RWPE1 (cell line): ENCODE measurements around the gene SLC25A39.

Experiments
- CTCF ChIA-PET: fragments of 350-600 bp; sonication (Branson Sonifier 250); formaldehyde crosslinking; extraction: SDS; loops from one replicate; lab custom pipeline; 2021; lab: Yijun Ruan, JAX
- POLR2A ChIA-PET: fragments of 400-600 bp; formaldehyde crosslinking; extraction: SDS; loops from one replicate; lab custom pipeline; 2020; ENCODE audit warnings: antibody characterized with exemption; ENCODE audit not compliant: low non-redundant PET; lab: Yijun Ruan, JAX
- DNase-seq: peaks from one replicate; pipeline ENCODE4 v3.0.0; 2012; ENCODE audit warnings: low spot score
- H3K27ac ChIP-seq: fragments of 450-650 bp; 2 replicates; pipeline ENCODE4 v1.5.1; 2017
- TF ChIP-seq, protein P1 (sequence below): fragments of 450-650 bp; conservative IDR thresholded peaks from 2 replicates; pipeline ENCODE4 v1.5.1; 2017; ENCODE audit warnings: low read depth, mild to moderate bottlenecking

The SLC25A39 gene

DNA sequence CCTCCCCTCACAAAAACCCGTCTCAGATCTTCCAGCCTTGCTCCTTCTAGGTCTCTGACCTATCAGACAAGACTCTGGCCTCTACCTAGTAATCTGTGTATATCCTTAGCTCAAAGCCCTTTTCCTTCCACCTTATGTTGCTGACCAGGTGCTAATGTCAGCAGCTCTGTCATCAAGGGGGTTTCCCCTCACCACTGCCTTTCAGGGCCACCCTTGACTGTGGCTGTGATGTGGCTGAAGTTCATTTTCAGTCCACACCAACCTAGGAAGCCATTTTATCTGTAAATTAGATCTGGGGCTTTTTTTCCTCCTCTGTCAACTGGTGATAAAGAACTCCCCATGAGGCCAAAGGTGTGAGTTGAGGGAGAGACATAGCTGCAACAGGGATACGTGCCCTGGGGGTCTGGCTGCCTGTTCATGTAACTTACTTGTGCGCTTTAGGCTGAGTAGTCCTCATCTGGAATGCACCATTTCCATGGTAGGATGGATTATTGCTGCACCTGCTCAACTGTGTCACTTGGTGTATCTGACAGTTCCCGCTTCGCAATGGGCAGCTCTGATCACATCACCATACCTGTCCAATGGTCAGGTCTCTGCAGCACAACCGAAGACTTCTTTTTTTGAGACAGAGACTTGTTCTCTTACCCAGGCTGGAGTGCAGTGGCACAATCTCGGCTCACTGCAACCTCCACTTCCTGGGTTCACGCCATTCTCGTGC lies 31.0 kb downstream of the SLC25A39 start:
- no peak overlapping the region for H3K27ac ChIP-seq
- CTCF ChIA-PET: interaction anchor here (0.6 kb wide), 1 partner anchor 34 kb away, joined by 4 read pairs; no protein-coding TSS in a partner anchor
- no peak for DNase-seq
- POLR2A ChIA-PET: interaction anchor here (0.6 kb wide), 1 partner anchor 33 kb away, joined by 4 read pairs; no protein-coding TSS in a partner anchor
- TF ChIP-seq, protein P1, sequence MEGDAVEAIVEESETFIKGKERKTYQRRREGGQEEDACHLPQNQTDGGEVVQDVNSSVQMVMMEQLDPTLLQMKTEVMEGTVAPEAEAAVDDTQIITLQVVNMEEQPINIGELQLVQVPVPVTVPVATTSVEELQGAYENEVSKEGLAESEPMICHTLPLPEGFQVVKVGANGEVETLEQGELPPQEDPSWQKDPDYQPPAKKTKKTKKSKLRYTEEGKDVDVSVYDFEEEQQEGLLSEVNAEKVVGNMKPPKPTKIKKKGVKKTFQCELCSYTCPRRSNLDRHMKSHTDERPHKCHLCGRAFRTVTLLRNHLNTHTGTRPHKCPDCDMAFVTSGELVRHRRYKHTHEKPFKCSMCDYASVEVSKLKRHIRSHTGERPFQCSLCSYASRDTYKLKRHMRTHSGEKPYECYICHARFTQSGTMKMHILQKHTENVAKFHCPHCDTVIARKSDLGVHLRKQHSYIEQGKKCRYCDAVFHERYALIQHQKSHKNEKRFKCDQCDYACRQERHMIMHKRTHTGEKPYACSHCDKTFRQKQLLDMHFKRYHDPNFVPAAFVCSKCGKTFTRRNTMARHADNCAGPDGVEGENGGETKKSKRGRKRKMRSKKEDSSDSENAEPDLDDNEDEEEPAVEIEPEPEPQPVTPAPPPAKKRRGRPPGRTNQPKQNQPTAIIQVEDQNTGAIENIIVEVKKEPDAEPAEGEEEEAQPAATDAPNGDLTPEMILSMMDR: no peak

DNA sequence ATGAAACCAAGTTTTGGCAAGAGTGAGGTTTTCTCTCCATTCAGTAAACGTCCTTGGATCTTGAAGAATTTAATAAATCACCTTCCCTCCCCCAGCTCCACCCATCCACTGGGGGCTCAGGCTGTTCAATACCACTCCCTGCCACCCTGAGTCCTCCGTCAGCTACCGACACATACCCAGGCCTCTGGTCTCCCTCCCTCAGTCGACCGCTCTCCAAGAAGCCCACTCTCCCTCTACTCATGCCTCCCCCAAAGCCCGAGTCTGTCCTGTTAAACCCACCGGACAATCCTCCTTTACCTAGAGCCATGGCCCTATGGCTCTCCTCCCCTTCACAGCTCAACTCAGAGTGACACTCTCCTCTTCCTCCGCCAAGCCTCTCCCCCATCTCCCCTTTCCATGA lies 37.0 kb downstream of the SLC25A39 start:
- POLR2A ChIA-PET: interaction anchor here (0.9 kb wide), 1 partner anchor 9 kb away, joined by 3 read pairs; no protein-coding TSS in a partner anchor
- DNase-seq: no peak
- CTCF ChIA-PET: no interaction called here
- TF ChIP-seq, protein P1: no peak
- H3K27ac ChIP-seq: no peak overlapping the region

DNA sequence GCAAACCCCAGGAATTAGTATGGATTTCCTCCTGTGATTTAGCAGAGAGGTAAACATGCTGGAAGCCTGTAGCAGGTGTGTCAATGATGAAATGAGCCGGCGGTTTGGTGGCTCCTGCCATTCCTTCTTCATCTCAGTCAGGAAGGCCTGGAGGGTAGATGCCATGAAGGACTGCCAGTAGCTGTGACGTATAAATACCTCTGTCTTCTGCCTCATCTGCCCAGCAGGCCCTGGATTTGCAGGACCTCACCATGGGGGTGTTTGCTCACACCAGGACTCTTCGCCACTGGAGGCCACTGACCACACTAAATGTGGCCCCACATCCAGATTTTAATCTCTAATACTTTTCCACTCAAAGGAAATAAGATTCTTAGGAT lies 40.6 kb downstream of the SLC25A39 start:
- no peak overlapping the region for H3K27ac ChIP-seq
- TF ChIP-seq, protein P1: no peak
- ChIA-PET CTCF (no interaction called here), POLR2A (no interaction called here)
- DNase-seq: no peak

DNA sequence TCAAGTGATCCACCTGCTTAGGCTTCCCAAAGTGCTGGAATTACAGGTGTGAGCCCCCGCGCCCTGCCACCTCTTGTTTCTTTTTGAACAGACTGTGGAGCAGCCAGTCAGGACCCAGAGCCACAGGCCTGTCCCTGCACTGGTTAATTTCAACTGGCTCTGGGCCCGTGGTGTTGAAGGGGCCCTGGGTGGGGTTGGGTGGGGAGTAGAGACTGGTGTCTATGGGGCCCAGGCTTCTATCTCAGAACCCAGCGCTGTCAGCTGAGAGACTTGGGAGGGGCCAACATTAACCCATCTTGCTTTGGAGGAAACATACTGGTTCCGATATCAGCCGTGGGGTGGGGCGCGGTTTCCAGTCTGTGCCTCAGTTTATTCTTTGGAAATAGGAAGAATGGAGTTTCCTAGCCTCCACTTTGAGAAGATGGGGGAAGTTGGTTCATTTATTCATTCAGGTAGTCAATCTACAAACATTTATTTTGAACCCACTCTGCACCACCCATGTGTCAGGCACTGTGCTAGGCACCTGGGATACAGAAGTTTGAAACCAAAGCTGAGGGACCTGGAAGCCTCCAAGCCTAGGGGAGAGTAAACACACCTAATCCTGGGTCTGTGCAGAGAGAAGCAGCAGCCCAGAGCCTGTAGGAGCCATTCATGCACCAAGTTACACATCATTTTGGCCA lies 41.1 kb downstream of the SLC25A39 start:
- DNase-seq: no peak
- POLR2A ChIA-PET: no interaction called here
- TF ChIP-seq, protein P1: no peak
- CTCF ChIA-PET: no interaction called here
- no peak overlapping the region for H3K27ac ChIP-seq

DNA sequence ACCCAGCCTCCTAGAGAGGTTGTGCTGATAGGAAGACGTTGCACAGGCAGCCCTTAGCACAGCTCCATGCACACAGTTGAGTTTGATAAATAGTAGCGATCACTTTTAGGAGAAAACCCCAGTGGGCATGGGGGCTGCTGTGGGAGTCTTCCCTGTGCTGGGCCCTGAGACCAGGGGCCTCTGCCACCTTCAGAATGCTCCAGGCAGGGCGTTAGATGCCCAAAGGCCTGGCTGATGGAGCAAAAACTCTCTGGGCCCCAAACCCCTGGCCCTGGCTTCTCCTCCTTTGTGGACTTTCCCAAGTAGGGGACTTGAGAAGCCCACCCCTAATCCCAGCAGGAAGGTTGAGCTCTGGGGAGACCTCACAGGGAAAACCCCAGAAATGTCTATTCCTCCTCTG lies 42.4 kb downstream of the SLC25A39 start:
- TF ChIP-seq, protein P1: no peak
- H3K27ac ChIP-seq: no peak overlapping the region
- ChIA-PET CTCF (no interaction called here), POLR2A (interaction anchor here (0.7 kb wide), 1 partner anchor 16 kb away, joined by 5 read pairs; no protein-coding TSS in a partner anchor)
- no peak for DNase-seq

DNA sequence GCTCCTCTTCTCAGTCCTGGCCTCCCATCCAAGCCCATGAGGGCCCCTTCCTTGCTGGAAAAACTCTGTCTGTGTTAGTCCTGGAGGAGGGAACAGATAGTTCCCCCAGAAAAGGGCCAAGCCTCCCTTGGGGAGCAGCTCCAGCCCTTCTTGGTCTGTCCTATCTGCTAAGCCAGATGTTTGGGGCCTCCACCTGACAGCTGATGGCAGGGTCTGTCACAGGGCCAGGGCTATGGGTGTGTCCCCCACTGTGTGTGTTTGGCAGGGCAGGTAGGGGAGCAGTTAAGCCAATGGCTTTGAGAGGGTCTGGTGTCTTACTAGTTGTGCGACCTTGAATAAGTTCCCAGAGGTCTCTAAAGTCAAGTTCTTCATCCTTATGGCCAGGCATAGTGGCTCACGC lies 43.1 kb downstream of the SLC25A39 start:
- TF ChIP-seq, protein P1: no peak
- ChIA-PET POLR2A (interaction anchor here (0.6 to 0.7 kb wide), 2 partner anchors 11 to 15 kb away, joined by 5 read pairs; no protein-coding TSS in a partner anchor), CTCF (no interaction called here)
- H3K27ac ChIP-seq: no peak overlapping the region
- DNase-seq: no peak
